ENCODE results near the gene PUM2. TPM values are rescaled to one million over a fixed set of nuclear protein-coding genes. Genes with fewer than 3 reads are reported as not detected.

The PUM2 gene
- polyA plus RNA-seq, 3 donors, result 14.8 to 24.5 (median 19.9) TPM

DNA sequence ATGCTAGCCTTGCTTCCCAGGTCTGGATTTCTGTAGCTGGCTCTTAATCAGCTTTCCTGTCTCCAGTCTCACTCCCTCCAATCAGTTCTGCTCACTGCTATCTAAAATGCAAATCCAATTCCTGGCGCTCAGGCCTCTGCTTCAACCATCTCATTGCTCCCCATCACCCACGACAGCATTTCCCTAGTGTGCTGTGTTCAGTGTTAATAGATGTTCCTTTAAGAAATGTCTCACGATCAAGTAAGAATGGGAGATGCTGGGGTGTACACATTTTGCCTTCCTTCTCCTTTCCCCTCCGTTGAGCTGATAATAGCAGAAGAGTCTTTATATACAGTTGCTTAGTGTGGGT lies 1.6 kb upstream of the PUM2 start:
- no peak overlapping the region for H3K27ac ChIP-seq (ENCODE audit: low read depth, low read length)
- 60 to 70% (median 63%) methylated on average over 4 of the region's 4 CpGs for WGBS, 3 donors

GRCh38 chr2:20351555-20352229 lies 1.0 kb upstream of the PUM2 start:
- 17 to 26% (median 25%) methylated on average over 13 of the region's 13 CpGs for WGBS, 3 donors
- no peak overlapping the region for H3K27ac ChIP-seq (ENCODE audit: low read depth, low read length)

- H3K27ac ChIP-seq (ENCODE audit: low read depth, low read length), result no peak overlapping the region
- 0 to 1% (median 1%) methylated on average over 39 to 67 of the region's 67 CpGs for WGBS, 3 donors
Measured at GRCh38 chr2:20350041-20350712, 467 bp downstream of the PUM2 start.

- no peak overlapping the region for H3K27ac ChIP-seq (ENCODE audit: low read depth, low read length)
- 1 to 3% (median 3%) methylated on average over 5 of the region's 5 CpGs for WGBS, 3 donors
Measured at GRCh38 chr2:20349513-20349921, 1.1 kb downstream of the PUM2 start.

DNA sequence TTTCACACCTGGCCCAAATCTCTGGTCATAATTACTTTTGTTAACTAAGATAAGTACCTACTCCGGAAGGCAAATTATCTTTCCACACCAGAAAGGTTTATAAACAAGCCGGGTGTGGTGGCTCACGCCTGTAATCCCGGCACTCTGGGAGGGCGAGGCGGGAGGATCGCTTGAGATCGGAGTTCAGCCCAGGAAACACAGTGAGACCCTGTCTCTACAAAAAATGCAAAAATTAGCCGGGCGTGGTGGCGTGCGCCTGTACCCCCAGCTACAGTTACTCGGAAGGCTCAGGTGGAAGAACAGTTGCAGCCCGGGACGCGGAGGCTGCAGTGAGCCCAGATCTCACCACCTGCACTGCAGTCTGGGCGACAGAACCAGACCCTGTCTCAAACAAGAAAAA lies 2.1 kb downstream of the PUM2 start:
- no peak overlapping the region for H3K27ac ChIP-seq (ENCODE audit: low read depth, low read length)
- 46 to 81% (median 78%) methylated on average over 17 of the region's 17 CpGs for WGBS, 3 donors

GRCh38 chr2:20346565-20347381 lies 3.9 kb downstream of the PUM2 start:
- 28 to 87% (median 80%) methylated on average over 5 of the region's 5 CpGs for WGBS, 3 donors

GRCh38 chr2:20343128-20343527 lies 7.5 kb downstream of the PUM2 start:
- no peak overlapping the region for H3K27ac ChIP-seq (ENCODE audit: low read depth, low read length)
- WGBS, 3 donors, result 84 to 88% (median 88%) methylated on average over 2 of the region's 2 CpGs

More at GRCh38 chr2:20346565-20347381, 3.9 kb downstream of the PUM2 start:
- no peak overlapping the region for H3K27ac ChIP-seq (ENCODE audit: low read depth, low read length)

GRCh38 chr2:20339012-20339411 lies 11.6 kb downstream of the PUM2 start:
- WGBS, 3 donors, result 58 to 69% (median 68%) methylated on average over 1 of the region's 1 CpG

GRCh38 chr2:20334605-20335203 lies 15.9 kb downstream of the PUM2 start:
- WGBS, 3 donors, result 60 to 81% (median 79%) methylated on average over 5 of the region's 5 CpGs
- no peak overlapping the region for H3K27ac ChIP-seq (ENCODE audit: low read depth, low read length)

More at GRCh38 chr2:20339012-20339411, 11.6 kb downstream of the PUM2 start:
- H3K27ac ChIP-seq (ENCODE audit: low read depth, low read length), result no peak overlapping the region

GRCh38 chr2:20333738-20334137 lies 16.9 kb downstream of the PUM2 start:
- 82 to 89% (median 86%) methylated on average over 4 of the region's 4 CpGs for WGBS, 3 donors
- H3K27ac ChIP-seq (ENCODE audit: low read depth, low read length), result no peak overlapping the region

DNA sequence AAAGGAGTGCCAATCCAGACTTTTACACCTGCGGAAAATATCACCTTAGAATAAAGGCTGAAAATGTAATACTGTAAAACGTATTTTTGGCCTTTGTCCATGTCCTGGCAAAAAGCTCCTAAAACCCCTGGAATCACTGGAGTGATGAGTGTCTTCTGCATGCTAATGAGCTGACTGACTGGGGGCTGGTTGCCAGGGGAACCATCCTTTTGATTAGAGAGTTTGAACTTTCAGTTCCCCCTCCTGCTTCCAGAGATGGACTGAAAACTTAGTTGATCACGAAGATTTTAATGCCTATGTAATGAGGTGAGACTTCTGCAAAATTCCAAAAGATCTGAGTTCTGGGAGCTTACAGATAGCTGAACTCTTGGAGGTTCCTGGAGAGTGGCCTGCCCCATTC lies 20.5 kb downstream of the PUM2 start:
- WGBS, 3 donors, result 86 to 87% (median 86%) methylated on average over 3 of the region's 3 CpGs
- no peak overlapping the region for H3K27ac ChIP-seq (ENCODE audit: low read depth, low read length)

DNA sequence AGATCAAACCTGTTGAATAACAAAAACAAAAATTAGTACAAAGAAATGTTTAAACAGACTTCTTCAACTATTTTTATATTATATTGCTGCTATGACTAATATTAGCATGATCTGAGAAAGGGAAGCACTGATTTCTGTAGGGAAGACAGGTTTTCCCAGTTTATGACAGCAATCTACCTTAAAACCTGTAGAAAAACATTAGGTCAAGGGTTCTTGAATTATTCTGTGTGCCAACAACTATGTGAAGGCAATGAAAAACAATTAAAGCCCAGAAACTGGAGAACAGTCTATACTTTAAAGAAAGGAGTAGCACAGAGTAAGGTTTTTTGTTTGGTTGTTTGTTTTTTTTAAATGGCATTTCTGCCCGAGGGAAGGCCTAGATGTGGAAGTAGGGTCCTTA lies 23.3 kb downstream of the PUM2 start:
- H3K27ac ChIP-seq (ENCODE audit: low read depth, low read length), result no peak overlapping the region

GRCh38 chr2:20326163-20326780 lies 24.4 kb downstream of the PUM2 start:
- 43 to 70% (median 66%) methylated on average over 4 of the region's 4 CpGs for WGBS, 3 donors
- H3K27ac ChIP-seq (ENCODE audit: low read depth, low read length), result no peak overlapping the region

More for the DNA sequence above, 23.3 kb downstream of the PUM2 start:
- WGBS, 3 donors, result 26 to 68% (median 65%) methylated on average over 1 of the region's 1 CpG

DNA sequence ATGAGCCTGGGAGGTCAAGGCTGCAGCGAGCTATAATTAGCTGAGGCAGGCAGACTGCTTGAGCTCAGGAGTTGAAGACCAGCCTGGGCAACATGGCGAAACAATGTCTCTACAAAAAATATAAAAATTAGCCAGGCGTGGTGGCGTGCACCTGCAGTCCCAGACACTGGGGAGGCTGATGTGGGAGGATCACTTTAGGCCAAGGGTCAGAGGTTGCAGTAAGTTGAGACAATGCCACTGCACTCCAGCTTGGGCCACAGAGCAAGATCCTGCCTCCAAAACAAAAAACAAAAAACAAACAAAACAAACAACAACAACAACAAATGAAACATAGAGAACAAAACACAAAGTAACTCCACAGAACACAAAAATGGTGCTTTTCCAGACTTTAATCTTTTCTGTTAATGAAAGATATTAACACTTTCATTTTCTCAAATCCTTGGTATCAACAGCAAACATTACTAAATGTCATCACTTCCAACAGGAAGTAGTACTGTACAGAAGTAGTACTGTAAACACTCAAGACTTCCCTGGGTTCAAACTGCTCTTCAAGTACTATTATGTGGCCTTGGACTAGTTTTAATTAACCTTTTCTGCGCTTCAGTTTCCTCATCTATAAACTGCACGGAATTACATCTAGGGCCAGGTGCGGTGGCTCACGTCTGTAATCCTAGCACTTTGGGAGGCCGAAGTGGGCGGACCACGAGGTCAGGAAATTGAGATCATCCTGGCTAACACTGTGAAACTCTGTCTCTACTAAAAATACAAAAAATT lies 27.9 kb downstream of the PUM2 start:
- no peak overlapping the region for H3K27ac ChIP-seq (ENCODE audit: low read depth, low read length)
- WGBS, 3 donors, result 85 to 93% (median 88%) methylated on average over 11 of the region's 11 CpGs

- H3K27ac ChIP-seq (ENCODE audit: low read depth, low read length), result no peak overlapping the region
- 96 to 100% (median 99%) methylated on average over 3 of the region's 3 CpGs for WGBS, 3 donors
Measured at GRCh38 chr2:20317690-20318089, 33.0 kb downstream of the PUM2 start.

- H3K27ac ChIP-seq (ENCODE audit: low read depth, low read length), result no peak overlapping the region
- WGBS, 3 donors, result 55 to 92% (median 62%) methylated on average over 1 of the region's 1 CpG
Measured at GRCh38 chr2:20317197-20317596, 33.4 kb downstream of the PUM2 start.

DNA sequence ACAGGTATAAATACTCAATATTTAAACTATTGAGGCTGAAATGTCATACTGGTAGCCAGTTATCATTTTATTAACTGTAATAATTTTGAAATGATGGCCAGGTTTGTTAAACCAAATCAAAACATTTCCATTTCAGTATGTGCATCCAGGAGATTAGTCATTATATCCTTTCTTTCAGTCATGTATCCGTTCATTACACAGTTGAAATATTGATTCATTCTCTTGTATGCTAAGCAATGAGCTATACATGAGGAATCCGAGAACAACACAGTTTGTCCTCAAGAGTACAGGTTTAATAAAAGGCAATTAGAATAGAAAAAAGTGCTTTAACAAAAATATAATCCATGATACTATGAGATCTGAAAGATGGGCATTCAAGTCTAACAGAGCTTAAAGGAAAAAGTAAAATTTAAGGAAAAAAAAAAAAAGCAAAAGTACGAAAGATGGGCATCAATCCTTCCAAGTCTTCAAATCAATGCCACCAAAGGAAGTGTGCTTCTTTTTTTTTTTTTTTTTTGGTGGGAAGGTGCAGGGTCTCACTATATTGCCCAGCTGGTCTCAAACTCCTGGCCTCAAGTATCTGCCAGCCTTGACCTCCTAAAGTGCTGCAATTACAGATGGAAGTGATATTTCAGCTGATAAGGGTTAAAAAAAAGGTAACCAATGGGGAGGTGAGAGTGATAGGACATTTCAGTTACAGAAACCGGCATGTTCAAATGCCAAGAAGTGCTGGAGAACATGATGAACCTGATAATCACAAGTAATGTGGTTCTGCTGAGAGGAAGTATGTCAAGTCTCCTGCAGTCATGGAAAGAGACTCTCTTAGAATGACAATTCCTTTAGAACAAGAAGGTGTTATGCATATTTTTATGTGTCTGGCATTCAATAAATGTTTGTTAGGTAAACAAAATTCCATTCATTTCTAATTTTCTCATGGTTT lies 35.8 kb downstream of the PUM2 start:
- WGBS, 3 donors, result 90 to 93% (median 91%) methylated on average over 4 of the region's 4 CpGs
- H3K27ac ChIP-seq (ENCODE audit: low read depth, low read length), result no peak overlapping the region
